ENCODE results near the gene MND1.

GRCh38 chr4:153464068-153464467, 119.6 kb downstream of the MND1 start:
- TF ChIP-seq CTCF (conservative IDR thresholded peaks at IDR 0.05; ENCODE audit: low read length) (no peak), EZH2phosphoT487 (IDR thresholded peaks at IDR 0.05; ENCODE audit: borderline replicate concordance) (no peak)
